ENCODE results near the gene RXRA.

RXRA gene

DNA sequence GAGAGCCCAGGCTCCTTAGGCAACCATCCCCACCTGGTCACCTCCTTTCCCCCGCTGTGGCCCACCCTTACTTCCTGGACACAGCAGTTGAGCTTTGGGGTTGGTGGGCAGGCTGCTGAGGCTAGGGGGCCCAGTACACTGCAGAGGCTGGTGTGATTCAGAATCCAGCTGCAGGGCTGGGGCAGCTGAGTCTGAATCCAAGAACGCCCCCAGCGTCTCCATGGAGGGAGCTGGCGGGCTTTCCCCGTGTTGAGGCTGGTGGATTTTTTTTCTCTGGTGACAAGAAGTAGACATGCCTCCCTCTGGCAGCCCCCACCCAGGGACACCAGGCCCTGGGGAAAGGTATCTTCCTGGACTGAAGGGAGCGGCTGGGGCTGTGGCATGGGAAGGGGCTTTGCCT is 104.8 kb downstream of the RXRA start:
- DNase-seq (ENCODE audit: low read depth): no peak
- no peak overlapping the region for H3K4me3 ChIP-seq (ENCODE audit: low read depth, low read length)
- in situ Hi-C loops (cut with HindIII; ENCODE audit: low sequenced_read_pairs): loop anchor here (25.0 kb wide), 1 partner anchor 656 kb away; the partner anchor contains the start of gene OLFM1
- TF ChIP-seq, protein P1, sequence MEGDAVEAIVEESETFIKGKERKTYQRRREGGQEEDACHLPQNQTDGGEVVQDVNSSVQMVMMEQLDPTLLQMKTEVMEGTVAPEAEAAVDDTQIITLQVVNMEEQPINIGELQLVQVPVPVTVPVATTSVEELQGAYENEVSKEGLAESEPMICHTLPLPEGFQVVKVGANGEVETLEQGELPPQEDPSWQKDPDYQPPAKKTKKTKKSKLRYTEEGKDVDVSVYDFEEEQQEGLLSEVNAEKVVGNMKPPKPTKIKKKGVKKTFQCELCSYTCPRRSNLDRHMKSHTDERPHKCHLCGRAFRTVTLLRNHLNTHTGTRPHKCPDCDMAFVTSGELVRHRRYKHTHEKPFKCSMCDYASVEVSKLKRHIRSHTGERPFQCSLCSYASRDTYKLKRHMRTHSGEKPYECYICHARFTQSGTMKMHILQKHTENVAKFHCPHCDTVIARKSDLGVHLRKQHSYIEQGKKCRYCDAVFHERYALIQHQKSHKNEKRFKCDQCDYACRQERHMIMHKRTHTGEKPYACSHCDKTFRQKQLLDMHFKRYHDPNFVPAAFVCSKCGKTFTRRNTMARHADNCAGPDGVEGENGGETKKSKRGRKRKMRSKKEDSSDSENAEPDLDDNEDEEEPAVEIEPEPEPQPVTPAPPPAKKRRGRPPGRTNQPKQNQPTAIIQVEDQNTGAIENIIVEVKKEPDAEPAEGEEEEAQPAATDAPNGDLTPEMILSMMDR (IDR thresholded peaks at IDR 0.05; ENCODE audit: low read depth, low read length, missing control alignments): no peak

GRCh38 chr9:134431626-134432025 is 105.4 kb downstream of the RXRA start:
- no peak for DNase-seq (ENCODE audit: low read depth)
- no peak overlapping the region for H3K4me3 ChIP-seq (ENCODE audit: low read depth, low read length)
- in situ Hi-C loops (cut with HindIII; ENCODE audit: low sequenced_read_pairs): loop anchor here (25.0 kb wide), 1 partner anchor 656 kb away; the partner anchor contains the start of gene OLFM1
- TF ChIP-seq, protein P1 (IDR thresholded peaks at IDR 0.05; ENCODE audit: low read depth, low read length, missing control alignments): no peak

GRCh38 chr9:134432471-134432870 is 106.2 kb downstream of the RXRA start:
- H3K4me3 ChIP-seq (ENCODE audit: low read depth, low read length): no peak overlapping the region
- DNase-seq (ENCODE audit: low read depth): no peak
- TF ChIP-seq, protein P1 (IDR thresholded peaks at IDR 0.05; ENCODE audit: low read depth, low read length, missing control alignments): no peak
- in situ Hi-C loops (cut with HindIII; ENCODE audit: low sequenced_read_pairs): loop anchor here (25.0 kb wide), 1 partner anchor 655 kb away; the partner anchor contains the start of gene OLFM1

DNA sequence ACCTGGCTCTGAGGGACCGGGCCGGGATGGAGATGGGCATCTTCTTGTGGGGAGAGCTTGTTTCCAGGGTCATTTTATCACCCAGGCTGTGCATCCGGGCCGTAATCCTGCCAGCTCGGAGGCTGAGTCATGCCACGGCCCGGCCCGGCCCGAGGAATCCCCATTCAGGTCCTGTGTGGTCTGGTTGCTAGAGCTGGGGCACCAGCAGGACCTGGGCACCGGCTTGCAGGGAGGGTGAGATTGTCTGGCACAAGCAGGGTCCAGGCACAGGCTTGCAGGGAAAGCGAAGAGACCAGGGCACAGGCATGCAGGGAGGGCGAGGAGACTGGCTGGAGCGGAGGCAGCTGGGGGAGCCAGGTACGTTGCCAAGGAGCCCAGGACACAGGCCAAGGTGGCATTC is 106.8 kb downstream of the RXRA start:
- no peak overlapping the region for H3K4me3 ChIP-seq (ENCODE audit: low read depth, low read length)
- in situ Hi-C loops (cut with HindIII; ENCODE audit: low sequenced_read_pairs): loop anchor here (25.0 kb wide), 1 partner anchor 654 kb away; the partner anchor contains the start of gene OLFM1
- no peak for DNase-seq (ENCODE audit: low read depth)
- TF ChIP-seq, protein P1 (IDR thresholded peaks at IDR 0.05; ENCODE audit: low read depth, low read length, missing control alignments): no peak

GRCh38 chr9:134433909-134434882 is 107.9 kb downstream of the RXRA start:
- DNase-seq (ENCODE audit: low read depth): no peak
- in situ Hi-C loops (cut with HindIII; ENCODE audit: low sequenced_read_pairs): loop anchor here (25.0 kb wide), 1 partner anchor 653 kb away; the partner anchor contains the start of gene OLFM1
- no peak overlapping the region for H3K4me3 ChIP-seq (ENCODE audit: low read depth, low read length)
- TF ChIP-seq, protein P1 (IDR thresholded peaks at IDR 0.05; ENCODE audit: low read depth, low read length, missing control alignments): no peak

- DNase-seq (ENCODE audit: low read depth): peak; percentile 99
- in situ Hi-C loops (cut with HindIII; ENCODE audit: low sequenced_read_pairs): loop anchor here (25.0 kb wide), 1 partner anchor 652 kb away; the partner anchor contains the start of gene OLFM1
- TF ChIP-seq, protein P1 (IDR thresholded peaks at IDR 0.05; ENCODE audit: low read depth, low read length, missing control alignments): no peak
- no peak overlapping the region for H3K4me3 ChIP-seq (ENCODE audit: low read depth, low read length)
These were observed 108.7 kb downstream of the RXRA start for GRCh38 chr9:134434894-134435506.

Data from astrocyte of the cerebellum (primary cell).